H9 (cell line): Measurements from ENCODE around the gene COMTD1. TPM values are rescaled to one million over a fixed set of nuclear protein-coding genes. Genes with fewer than 3 reads are reported as not detected.
"Not testable (repeated sequence)": the region's sequence is repeated elsewhere in the genome, so short reads cannot be mapped to it uniquely, and the experiment has no call there.

Experiments
- DNase-seq: peaks from one replicate; pipeline ENCODE4 v3.0.0-alpha.2; 2017
- H2AFZ ChIP-seq: one replicate; pipeline ENCODE4 v1.6.1; 2013; ENCODE audit warnings: mild to moderate bottlenecking, low read length, control low read depth, moderate library complexity
- H2AK5ac ChIP-seq: 2 replicates; pipeline ENCODE4 v1.6.1; 2013; ENCODE audit warnings: low read length, control low read depth, mixed read lengths; ENCODE audit not compliant: insufficient read length
- H2BK120ac ChIP-seq: one replicate; pipeline ENCODE4 v1.6.1; 2013; ENCODE audit warnings: low read depth, mild to moderate bottlenecking, low read length, control low read depth, inconsistent platforms; ENCODE audit not compliant: poor library complexity, severe bottlenecking
- H2BK12ac ChIP-seq: 2 replicates; pipeline ENCODE4 v1.6.1; 2013; ENCODE audit warnings: low read length, control low read depth, mixed read lengths, low read depth; ENCODE audit not compliant: insufficient read length
- H2BK15ac ChIP-seq: 2 replicates; pipeline ENCODE4 v1.6.1; 2013; ENCODE audit warnings: low read depth, low read length, control low read depth
- H2BK20ac ChIP-seq: one replicate; pipeline ENCODE4 v1.6.1; 2013; ENCODE audit warnings: low read depth, mild to moderate bottlenecking, low read length, control low read depth, inconsistent platforms; ENCODE audit not compliant: poor library complexity, severe bottlenecking
- H2BK5ac ChIP-seq: 2 replicates; pipeline ENCODE4 v1.6.1; 2013; ENCODE audit warnings: low read length, control low read depth, mixed read lengths; ENCODE audit not compliant: insufficient read length
- H3K14ac ChIP-seq: 2 replicates; pipeline ENCODE4 v1.6.1; 2013; ENCODE audit warnings: low read length, control low read depth; ENCODE audit not compliant: insufficient read depth
- H3K18ac ChIP-seq: 2 replicates; pipeline ENCODE4 v1.6.1; 2013; ENCODE audit warnings: low read depth, mild to moderate bottlenecking, mixed read lengths, low read length, control low read depth; ENCODE audit not compliant: insufficient read length
- H3K23ac ChIP-seq: 2 replicates; pipeline ENCODE4 v1.6.1; 2013; ENCODE audit warnings: low read length, control low read depth, mixed read lengths, low read depth; ENCODE audit not compliant: insufficient read length
- H3K23me2 ChIP-seq: 2 replicates; pipeline ENCODE4 v1.6.1; 2013; ENCODE audit warnings: low read depth, mild to moderate bottlenecking, mixed read lengths, low read length, control low read depth; ENCODE audit not compliant: insufficient read length, poor library complexity, severe bottlenecking
- H3K27ac ChIP-seq: 2 replicates; pipeline ENCODE4 v1.5.1; 2013; ENCODE audit warnings: low read length, control low read depth, mixed read lengths, low read depth; ENCODE audit not compliant: insufficient read length
- H3K27me3 ChIP-seq: 2 replicates; pipeline ENCODE4 v1.6.1; 2013; ENCODE audit warnings: low read length, control low read depth, inconsistent platforms; ENCODE audit not compliant: insufficient read depth
- H3K4ac ChIP-seq: 2 replicates; pipeline ENCODE4 v1.6.1; 2013; ENCODE audit warnings: low read depth, mild to moderate bottlenecking, control low read depth, inconsistent platforms, low read length, moderate library complexity
- H3K4me1 ChIP-seq: 2 replicates; pipeline ENCODE4 v1.6.1; 2013; ENCODE audit warnings: low read length, control low read depth, inconsistent platforms; ENCODE audit not compliant: insufficient read depth
- H3K4me2 ChIP-seq: 2 replicates; pipeline ENCODE4 v1.6.1; 2013; ENCODE audit warnings: low read length, control low read depth, mixed read lengths; ENCODE audit not compliant: insufficient read length, insufficient read depth
- H3K56ac ChIP-seq: 2 replicates; pipeline ENCODE4 v1.6.1; 2013; ENCODE audit warnings: low read depth, mild to moderate bottlenecking, mixed read lengths, low read length, control low read depth; ENCODE audit not compliant: insufficient read length
- H3K79me1 ChIP-seq: 2 replicates; pipeline ENCODE4 v1.6.1; 2013; ENCODE audit warnings: low read depth, mild to moderate bottlenecking, moderate library complexity, low read length, control low read depth, inconsistent platforms; ENCODE audit not compliant: insufficient read depth, poor library complexity, severe bottlenecking
- H3K79me2 ChIP-seq: 2 replicates; pipeline ENCODE4 v1.6.1; 2013; ENCODE audit warnings: low read length, control low read depth, inconsistent platforms; ENCODE audit not compliant: insufficient read depth
- H3K9ac ChIP-seq: 2 replicates; pipeline ENCODE4 v1.6.1; 2013; ENCODE audit warnings: low read length, control low read depth, mixed read lengths; ENCODE audit not compliant: insufficient read length; ENCODE audit errors: extremely low read depth
- H3K9me3 ChIP-seq: one replicate; pipeline ENCODE4 v1.6.1; 2013; ENCODE audit warnings: low read depth, low read length, inconsistent platforms; ENCODE audit not compliant: control insufficient read depth
- H3T11ph ChIP-seq: one replicate; pipeline ENCODE4 v1.6.1; 2013; ENCODE audit warnings: mild to moderate bottlenecking, low read length, control low read depth, inconsistent platforms
- H4K20me1 ChIP-seq: one replicate; pipeline ENCODE4 v1.6.1; 2013; ENCODE audit not compliant: control insufficient read depth, insufficient read length, insufficient read depth
- H4K5ac ChIP-seq: 2 replicates; pipeline ENCODE4 v1.6.1; 2013; ENCODE audit warnings: low read depth, mild to moderate bottlenecking, mixed read lengths, low read length, control low read depth; ENCODE audit not compliant: insufficient read length
- H4K8ac ChIP-seq: replicated peaks from 2 replicates; pipeline ENCODE4 v1.6.1; 2013; ENCODE audit warnings: low read length, control low read depth, mixed read lengths, low read depth; ENCODE audit not compliant: insufficient read length
- H4K91ac ChIP-seq: 2 replicates; pipeline ENCODE4 v1.6.1; 2013; ENCODE audit warnings: low read depth, mild to moderate bottlenecking, moderate library complexity, mixed read lengths, low read length, control low read depth; ENCODE audit not compliant: insufficient read length
- H3K27ac Mint-ChIP-seq, 3 experiments: 2 replicates in 2 of 3; 3 replicates in 1 of 3; pipeline ENCODE4 v1.8.0; 2020 to 2021; ENCODE audit warnings: mixed read lengths in 3 of 3, mild to moderate bottlenecking in 1 of 3, moderate library complexity in 1 of 3
- H3K27me3 Mint-ChIP-seq: 2 replicates; pipeline ENCODE4 v1.8.0; 2021; ENCODE audit warnings: low read depth, mild to moderate bottlenecking, moderate library complexity, mixed read lengths
- H3K36me3 Mint-ChIP-seq, 3 experiments: 2 replicates in 2 of 3; 3 replicates in 1 of 3; pipeline ENCODE4 v1.8.0; 2020 to 2021; ENCODE audit warnings: low read depth in 3 of 3, mixed read lengths in 3 of 3; ENCODE audit not compliant: insufficient read depth in 1 of 3
- H3K4me1 Mint-ChIP-seq, 2 experiments: 2 replicates each; pipeline ENCODE4 v1.8.0; 2020; ENCODE audit warnings: mixed read lengths in 2 of 2
- H3K4me3 Mint-ChIP-seq, 2 experiments: 2 replicates in 1 of 2; 3 replicates in 1 of 2; pipeline ENCODE4 v1.8.0; 2020 to 2021; ENCODE audit warnings: mild to moderate bottlenecking in 2 of 2, mixed read lengths in 2 of 2, moderate library complexity in 1 of 2
- H3K9me3 Mint-ChIP-seq, 2 experiments: 2 replicates in 1 of 2; 3 replicates in 1 of 2; pipeline ENCODE4 v1.8.0; 2020; ENCODE audit warnings: mild to moderate bottlenecking in 2 of 2, mixed read lengths in 2 of 2, moderate library complexity in 1 of 2
- CTCF ChIP-seq: fragments of 200-600 bp; sonication (generic); conservative IDR thresholded peaks from 3 replicates; pipeline ENCODE4 v1.8.0; 2021; ENCODE audit warnings: antibody characterized with exemption, mild to moderate bottlenecking
- WGBS: extraction: QIAGEN DNeasy Blood & Tissue Kit; methylation state at CpG from one replicate; pipeline ENCODE4 v1.1.7; 2013; ENCODE audit warnings: missing lambda C conversion rate, low lambda C conversion rate, mixed read lengths; ENCODE audit not compliant: insufficient read length; ENCODE audit errors: extremely low coverage; 5-methylcytosine and 5-hydroxymethylcytosine counted together
- total RNA-seq: library from RNA; stranded (reverse); gene quantifications from 2 replicates; pipeline ENCODE4 v1.2.1, GENCODE V29; 2021

COMTD1 gene
- total RNA-seq, 1 experiment from 2014 or later, result 28.3 TPM

- no peak overlapping the region for H4K8ac ChIP-seq
- H3K27me3 ChIP-seq, result no peaks in the 10 kb centered on the region
- H2AK5ac ChIP-seq, result no peak overlapping the region
- H2BK15ac ChIP-seq, result no peak overlapping the region
- TF ChIP-seq CTCF, result no peak
- H3T11ph ChIP-seq, result no peak overlapping the region
- no peak overlapping the region for H3K14ac ChIP-seq
- no peaks in the 10 kb centered on the region for H3K79me2 ChIP-seq
- no peak overlapping the region for H2BK12ac ChIP-seq
- no peak overlapping the region for H2BK5ac ChIP-seq
- peak overlapping the region; percentile 32 to 89 (median 72); a peak in 6 of 7 replicates for H3K27ac Mint-ChIP-seq
- H3K27ac ChIP-seq, result no peak overlapping the region
- no peak overlapping the region for H3K18ac ChIP-seq
- no CpG with 5 or more reads among the region's 12 CpGs for WGBS
- peak overlapping the region; percentile 24 for H3K9ac ChIP-seq
- H3K4me1 ChIP-seq, result peaks cover 2% of the 10 kb centered on the region; the same call in 1 of the 2 replicates
- DNase-seq, result no peak
- H3K23ac ChIP-seq, result no peak overlapping the region
- H3K9me3 ChIP-seq, result no peaks in the 10 kb centered on the region
- H3K4me3 Mint-ChIP-seq, result no peak overlapping the region
- H3K56ac ChIP-seq, result no peak overlapping the region
- H2BK120ac ChIP-seq, result no peak overlapping the region
- no peak overlapping the region for H2AFZ ChIP-seq
- no peak overlapping the region for H4K5ac ChIP-seq
- H3K36me3 Mint-ChIP-seq, result no peaks in the 10 kb centered on the region
- H4K91ac ChIP-seq, result no peak overlapping the region
- H4K20me1 ChIP-seq, result no peaks in the 10 kb centered on the region
- H3K79me1 ChIP-seq, result no peaks in the 10 kb centered on the region
- no peaks in the 10 kb centered on the region for H3K27me3 Mint-ChIP-seq
- H3K23me2 ChIP-seq, result no peaks in the 10 kb centered on the region
- H3K4me2 ChIP-seq, result no peak overlapping the region
- peaks cover 19 to 30% of the 10 kb centered on the region in 2 experiments for H3K4me1 Mint-ChIP-seq
- H3K4ac ChIP-seq, result no peak overlapping the region
- no peaks in the 10 kb centered on the region for H3K9me3 Mint-ChIP-seq
- no peak overlapping the region for H2BK20ac ChIP-seq
Measured at GRCh38 chr10:75189266-75190096, 46.3 kb downstream of the COMTD1 start.

- not testable (repeated sequence) for H4K5ac ChIP-seq, H3K27me3 ChIP-seq, H2BK12ac ChIP-seq, H2BK120ac ChIP-seq, H4K20me1 ChIP-seq, H3K79me2 ChIP-seq, H3K23ac ChIP-seq, H3K79me1 ChIP-seq, H3K4me3 Mint-ChIP-seq, H3K56ac ChIP-seq, H3K9me3 ChIP-seq, H3T11ph ChIP-seq, H3K23me2 ChIP-seq, H3K14ac ChIP-seq, H3K27me3 Mint-ChIP-seq, H2AFZ ChIP-seq, DNase-seq, H2AK5ac ChIP-seq, H2BK20ac ChIP-seq, H3K4me2 ChIP-seq, H3K36me3 Mint-ChIP-seq, H3K4ac ChIP-seq, H4K91ac ChIP-seq, H2BK5ac ChIP-seq, H3K9ac ChIP-seq, H2BK15ac ChIP-seq, H4K8ac ChIP-seq, H3K4me1 ChIP-seq, H3K9me3 Mint-ChIP-seq, H3K18ac ChIP-seq
- peak overlapping the region; percentile 63 for H3K27ac ChIP-seq
- H3K27ac Mint-ChIP-seq, result peak overlapping the region in 1 of 3 experiments; percentile 93; a peak in 3 of 7 replicates
- H3K4me1 Mint-ChIP-seq, result peaks cover 19 to 30% of the 10 kb centered on the region in 2 experiments
- WGBS, result no CpG with 5 or more reads among the region's 9 CpGs
Measured at GRCh38 chr10:75188522-75188921, 47.2 kb downstream of the COMTD1 start.
